ENCODE results near the gene GLT6D1. TPM values are rescaled to one million over a fixed set of nuclear protein-coding genes. Genes with fewer than 3 reads are reported as not detected.

The GLT6D1 gene
- total and polyA plus RNA-seq, 2 donors (not counting 3 experiments of a cell fraction or from before 2014, with no cell fraction given): not detected

GRCh38 chr9:135680056-135680455, 40.7 kb upstream of the GLT6D1 start:
- no peak for FAIRE-seq
- intact Hi-C loops (cut with micrococcal nuclease): no loop called here

More at GRCh38 chr9:135680056-135680455, 40.7 kb upstream of the GLT6D1 start:
- H3K79me2 ChIP-seq (ENCODE audit: control insufficient read depth, insufficient read depth, low read length): no peaks in the 10 kb centered on the region
- no peak overlapping the region for H3K4me2 ChIP-seq (ENCODE audit: insufficient read depth, low read length)
- dilution Hi-C loops (cut with MboI; ENCODE audit: extremely low pct_ligation_motif_present, low sequenced_read_pairs): no loop called here
- H3K27me3 ChIP-seq (ENCODE audit: control insufficient read depth in 2 of 2, insufficient read depth in 2 of 2, low read length in 2 of 2): no peaks in the 10 kb centered on the region
- ChIA-PET POLR2A (no interaction called here), CTCF (interaction anchor here (0.7 kb wide), 1 partner anchor 8 kb away, joined by 3 read pairs; no protein-coding TSS in a partner anchor)
- H3K4me3 ChIP-seq (replicated peaks in 1 of 3; ENCODE audit: insufficient read depth in 1 of 3, low read depth in 1 of 3, low read length in 3 of 3): no peak overlapping the region
- H3K27ac ChIP-seq (ENCODE audit: insufficient read depth, low read depth, low read length): no peak overlapping the region
- TF ChIP-seq POLR2A (IDR thresholded peaks at IDR 0.05; ENCODE audit: low read depth, low read length) (no peak), EZH2 (IDR thresholded peaks at IDR 0.05; ENCODE audit: borderline replicate concordance, low read depth, low read length, severe bottlenecking) (no peak), GATA2 (IDR thresholded peaks at IDR 0.05; ENCODE audit: insufficient read depth, insufficient read length, low read depth, low read length) (no peak), JUN (IDR thresholded peaks at IDR 0.05; ENCODE audit: borderline replicate concordance, insufficient read depth, insufficient read length, low read depth) (no peak), FOS (IDR thresholded peaks at IDR 0.05; ENCODE audit: borderline replicate concordance, insufficient read depth, low read length) (no peak), CTCF (IDR thresholded peaks at IDR 0.05; ENCODE audit: extremely low read depth in 1 of 2, insufficient read depth in 1 of 2, low read depth in 1 of 2, low read length in 2 of 2) (no peak), MAX (IDR thresholded peaks at IDR 0.05; ENCODE audit: insufficient read depth, insufficient read length) (no peak), POLR2AphosphoS5 (IDR thresholded peaks at IDR 0.05; ENCODE audit: insufficient read depth, low read depth, low read length) (no peak), MYC (IDR thresholded peaks at IDR 0.05; ENCODE audit: low read depth, low read length) (no peak)
- H2AFZ ChIP-seq (ENCODE audit: low read depth, low read length): no peak overlapping the region
- DNase-seq (ENCODE audit: low read depth, low spot score): no peak
- H3K9me1 ChIP-seq (replicated peaks; ENCODE audit: control insufficient read depth, extremely low read depth, insufficient read depth, low read length): no peaks in the 10 kb centered on the region
- BruUV-seq (replicated peaks): no TSS peak
- no peak overlapping the region for H3K9ac ChIP-seq (replicated peaks; ENCODE audit: extremely low read depth, insufficient read depth, low read length)
- H3K4me1 ChIP-seq (ENCODE audit: control insufficient read depth, extremely low read depth, insufficient read depth, low read length): no peaks in the 10 kb centered on the region
- no peaks in the 10 kb centered on the region for H4K20me1 ChIP-seq (replicated peaks; ENCODE audit: control insufficient read depth, extremely low read depth, insufficient read depth, low read length)
- H3K9me3 ChIP-seq (replicated peaks; ENCODE audit: control insufficient read depth, insufficient read depth, low read length): no peaks in the 10 kb centered on the region
- no peaks in the 10 kb centered on the region for H3K36me3 ChIP-seq (ENCODE audit: control insufficient read depth in 2 of 2, extremely low read depth in 1 of 2, insufficient read depth in 2 of 2, low read length in 2 of 2)
